Astrocyte (in vitro differentiated cells and primary cell): Measurements from ENCODE around the gene ABCC3. TPM values are rescaled to one million over a fixed set of nuclear protein-coding genes. Genes with fewer than 3 reads are reported as not detected.

Experiments used
- DNase-seq: peaks from one replicate; pipeline ENCODE4 v3.0.0-alpha.2; 2010; ENCODE audit warnings: low read depth
- FAIRE-seq: peaks from 2 replicates; lab custom pipeline; 2011; peaks lifted over from hg19 to GRCh38; lab: Jason Lieb, UNC
- H2AFZ ChIP-seq: 2 replicates; pipeline ENCODE4 v1.6.0; 2012; ENCODE audit warnings: low read depth, low read length, inconsistent platforms
- H3K27ac ChIP-seq: 2 replicates; pipeline ENCODE4 v1.5.1; 2011; ENCODE audit warnings: low read depth, low read length, inconsistent platforms
- H3K27me3 ChIP-seq: 2 replicates; pipeline ENCODE4 v1.6.0; 2011; ENCODE audit warnings: low read length, inconsistent platforms; ENCODE audit not compliant: insufficient read depth
- H3K36me3 ChIP-seq: 2 replicates; pipeline ENCODE4 v1.5.1; 2011; ENCODE audit warnings: low read length, inconsistent platforms; ENCODE audit not compliant: insufficient read depth
- H3K4me1 ChIP-seq: 2 replicates; pipeline ENCODE4 v1.5.1; 2011; ENCODE audit warnings: low read length, inconsistent platforms; ENCODE audit not compliant: insufficient read depth
- H3K4me2 ChIP-seq: 2 replicates; pipeline ENCODE4 v1.6.0; 2012; ENCODE audit warnings: low read length, inconsistent platforms
- H3K4me3 ChIP-seq: 2 replicates; pipeline ENCODE4 v1.5.1; 2011; ENCODE audit warnings: low read depth, mild to moderate bottlenecking, low read length, inconsistent platforms; ENCODE audit not compliant: insufficient read depth
- H3K79me2 ChIP-seq: 2 replicates; pipeline ENCODE4 v1.6.0; 2012; ENCODE audit warnings: mild to moderate bottlenecking, low read length, inconsistent platforms; ENCODE audit not compliant: insufficient read depth
- H3K9ac ChIP-seq: 2 replicates; pipeline ENCODE4 v1.6.0; 2012; ENCODE audit warnings: mild to moderate bottlenecking, low read length, inconsistent platforms
- H3K9me3 ChIP-seq: 2 replicates; pipeline ENCODE4 v1.5.1; 2012; ENCODE audit warnings: low read depth, mild to moderate bottlenecking, low read length, inconsistent platforms; ENCODE audit not compliant: insufficient read depth
- H4K20me1 ChIP-seq: 2 replicates; pipeline ENCODE4 v1.6.0; 2012; ENCODE audit warnings: low read length, inconsistent platforms; ENCODE audit not compliant: insufficient read depth
- H3K27ac Mint-ChIP-seq: one replicate; pipeline ENCODE4 v1.8.0; 2021; ENCODE audit warnings: mild to moderate bottlenecking, mixed read lengths; ENCODE audit not compliant: unreplicated experiment
- H3K27me3 Mint-ChIP-seq: one replicate; pipeline ENCODE4 v1.8.0; 2021; ENCODE audit warnings: low read depth, mixed read lengths; ENCODE audit not compliant: unreplicated experiment
- H3K36me3 Mint-ChIP-seq: one replicate; pipeline ENCODE4 v1.8.0; 2021; ENCODE audit warnings: low read depth, mixed read lengths; ENCODE audit not compliant: unreplicated experiment
- H3K4me1 Mint-ChIP-seq: one replicate; pipeline ENCODE4 v1.8.0; 2021; ENCODE audit warnings: low read depth, mixed read lengths; ENCODE audit not compliant: unreplicated experiment
- H3K4me3 Mint-ChIP-seq: one replicate; pipeline ENCODE4 v1.8.0; 2021; ENCODE audit warnings: mild to moderate bottlenecking, moderate library complexity, mixed read lengths; ENCODE audit not compliant: unreplicated experiment
- H3K9me3 Mint-ChIP-seq: one replicate; pipeline ENCODE4 v1.8.0; 2021; ENCODE audit warnings: mild to moderate bottlenecking, mixed read lengths; ENCODE audit not compliant: unreplicated experiment
- CTCF ChIP-seq: IDR thresholded peaks from 2 replicates; pipeline ENCODE4 v1.5.1; 2011; ENCODE audit warnings: low read depth, mild to moderate bottlenecking, inconsistent platforms, low read length, moderate library complexity; ENCODE audit not compliant: insufficient read depth
- EZH2 ChIP-seq: IDR thresholded peaks from 2 replicates; pipeline ENCODE4 v1.6.1; 2012; ENCODE audit warnings: mild to moderate bottlenecking, low read length, inconsistent platforms; ENCODE audit not compliant: insufficient read depth
- total RNA-seq: library from RNA; stranded (reverse); gene quantifications from 2 replicates; pipeline ENCODE4 v1.2.1, GENCODE V29; 2021

Gene ABCC3
- total RNA-seq, 1 donor from 2014 or later = 0.41 TPM

DNA sequence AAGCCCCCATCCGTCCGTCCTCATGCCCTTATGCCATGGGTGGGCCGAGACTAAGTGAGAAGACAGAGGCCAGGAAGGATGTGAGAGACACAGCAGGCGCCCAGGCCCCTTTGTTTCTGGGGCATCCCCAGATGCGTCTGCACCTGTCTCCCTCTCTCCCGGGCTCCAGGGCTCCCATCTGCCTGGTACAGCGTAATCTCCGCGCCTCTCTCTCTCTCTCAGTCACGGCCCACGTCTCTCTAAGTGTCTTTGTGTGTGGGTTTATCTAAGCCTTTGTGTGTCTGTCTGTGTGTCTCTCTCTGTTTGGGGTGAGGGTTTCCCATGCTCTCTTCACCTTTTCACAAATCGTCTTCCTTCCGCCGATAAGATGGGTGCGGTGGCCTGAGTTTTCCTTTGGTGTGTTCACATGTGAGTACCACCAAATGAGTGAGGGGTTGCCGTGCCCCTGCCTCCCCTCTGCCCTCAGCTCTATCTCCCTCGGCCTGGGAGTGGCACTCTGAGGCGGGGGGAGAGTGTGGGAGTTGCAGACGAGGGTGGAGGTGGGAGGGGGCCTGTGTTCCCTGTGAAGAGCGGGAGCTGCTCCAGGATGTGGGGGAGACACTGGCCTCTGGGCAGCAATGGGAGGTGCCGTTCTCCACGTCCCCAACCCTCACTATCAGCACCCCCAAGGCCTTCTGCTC, 25.8 kb upstream of the ABCC3 start:
- FAIRE-seq (no peak), DNase-seq (no peak)
- Histone ChIP-seq H3K9ac (no peak overlapping the region), H3K79me2 (no peaks in the 10 kb centered on the region), H3K36me3 (no peaks in the 10 kb centered on the region), H3K27ac (no peak overlapping the region), H3K27me3 (no peaks in the 10 kb centered on the region), H2AFZ (no peak overlapping the region), H3K4me1 (peaks cover 8% of the 10 kb centered on the region), H3K4me3 (no peak overlapping the region), H4K20me1 (no peaks in the 10 kb centered on the region), H3K4me2 (no peak overlapping the region), H3K9me3 (no peaks in the 10 kb centered on the region)
- TF ChIP-seq CTCF (no peak), EZH2 (no peak)
- Mint-ChIP-seq H3K4me1 (peaks cover 9% of the 10 kb centered on the region), H3K36me3 (no peaks in the 10 kb centered on the region), H3K9me3 (no peaks in the 10 kb centered on the region), H3K4me3 (no peak overlapping the region), H3K27ac (no peak overlapping the region), H3K27me3 (peaks cover 40% of the 10 kb centered on the region)

GRCh38 chr17:50609380-50610074, 25.2 kb upstream of the ABCC3 start:
- H3K79me2 ChIP-seq = no peaks in the 10 kb centered on the region
- peaks cover 4% of the 10 kb centered on the region for H3K4me1 ChIP-seq
- H3K36me3 Mint-ChIP-seq = no peaks in the 10 kb centered on the region
- peaks cover 37% of the 10 kb centered on the region for H3K27me3 Mint-ChIP-seq
- H3K4me3 Mint-ChIP-seq = no peak overlapping the region
- no peaks in the 10 kb centered on the region for H4K20me1 ChIP-seq
- H3K36me3 ChIP-seq = no peaks in the 10 kb centered on the region
- H3K4me3 ChIP-seq = no peak overlapping the region
- peaks cover 11% of the 10 kb centered on the region for H3K4me1 Mint-ChIP-seq
- no peak overlapping the region for H2AFZ ChIP-seq
- H3K9ac ChIP-seq = no peak overlapping the region
- no peak overlapping the region for H3K4me2 ChIP-seq
- no peaks in the 10 kb centered on the region for H3K9me3 Mint-ChIP-seq
- no peak overlapping the region for H3K27ac Mint-ChIP-seq
- H3K9me3 ChIP-seq = no peaks in the 10 kb centered on the region
- TF ChIP-seq EZH2 (no peak), CTCF (no peak)
- H3K27me3 ChIP-seq = no peaks in the 10 kb centered on the region
- DNase-seq (no peak), FAIRE-seq (no peak)
- H3K27ac ChIP-seq = no peak overlapping the region

- Mint-ChIP-seq H3K27ac (no peak overlapping the region), H3K4me1 (peaks cover 3% of the 10 kb centered on the region)
Measured at GRCh38 chr17:50611634-50612033, 23.0 kb upstream of the ABCC3 start.

More at GRCh38 chr17:50611634-50612033, 23.0 kb upstream of the ABCC3 start:
- no peak for TF ChIP-seq EZH2
- TF ChIP-seq CTCF = no peak
- Histone ChIP-seq H3K9ac (no peak overlapping the region), H3K9me3 (no peaks in the 10 kb centered on the region), H3K4me2 (no peak overlapping the region), H3K79me2 (no peaks in the 10 kb centered on the region), H2AFZ (no peak overlapping the region), H3K27me3 (no peaks in the 10 kb centered on the region), H3K36me3 (no peaks in the 10 kb centered on the region), H4K20me1 (no peaks in the 10 kb centered on the region), H3K27ac (no peak overlapping the region), H3K4me3 (no peak overlapping the region), H3K4me1 (no peaks in the 10 kb centered on the region)
- no peak for FAIRE-seq
- no peaks in the 10 kb centered on the region for H3K36me3 Mint-ChIP-seq
- H3K27me3 Mint-ChIP-seq = peaks cover 37% of the 10 kb centered on the region
- H3K4me3 Mint-ChIP-seq = no peak overlapping the region
- no peaks in the 10 kb centered on the region for H3K9me3 Mint-ChIP-seq
- DNase-seq = no peak
